HT1080 (cell line): Measurements from ENCODE around the gene KIRREL3. TPM values are rescaled to one million over a fixed set of nuclear protein-coding genes. Genes with fewer than 3 reads are reported as not detected.

ENCODE experiments used
- DNase-seq: peaks from one replicate; pipeline ENCODE4 v3.0.0-alpha.2; 2015; ENCODE audit warnings: low read depth
- total RNA-seq: library from RNA; depleted of rRNA; stranded (reverse); fragments of >200 nt; shearing (Covaris generic); gene quantifications from 2 replicates; pipeline ENCODE4 v1.2.3, GENCODE V29; 2014

The KIRREL3 gene
- total RNA-seq, 1 experiment from 2014 or later: 1.7 TPM

DNA sequence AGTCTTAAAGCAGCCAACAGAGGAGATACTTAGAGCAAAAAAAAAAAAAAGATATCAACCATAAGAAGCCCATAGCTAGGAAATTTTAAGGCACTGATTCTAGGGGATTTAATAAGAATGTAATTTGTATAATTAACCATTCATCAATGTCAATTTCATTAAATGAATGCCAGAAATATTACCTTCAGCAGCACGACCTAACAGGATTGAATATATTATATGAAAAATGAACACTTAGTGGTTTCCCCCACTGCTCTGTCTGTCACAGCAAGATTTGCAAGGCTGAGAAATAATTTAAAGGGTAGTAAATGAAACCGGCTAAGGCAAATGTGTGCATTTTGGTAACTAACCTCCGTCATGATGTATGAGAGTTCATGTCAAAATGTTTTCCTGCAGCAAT, 319.9 kb downstream of the KIRREL3 start:
- no peak for DNase-seq

GRCh38 chr11:126680131-126680530, 320.4 kb downstream of the KIRREL3 start:
- DNase-seq: no peak

DNA sequence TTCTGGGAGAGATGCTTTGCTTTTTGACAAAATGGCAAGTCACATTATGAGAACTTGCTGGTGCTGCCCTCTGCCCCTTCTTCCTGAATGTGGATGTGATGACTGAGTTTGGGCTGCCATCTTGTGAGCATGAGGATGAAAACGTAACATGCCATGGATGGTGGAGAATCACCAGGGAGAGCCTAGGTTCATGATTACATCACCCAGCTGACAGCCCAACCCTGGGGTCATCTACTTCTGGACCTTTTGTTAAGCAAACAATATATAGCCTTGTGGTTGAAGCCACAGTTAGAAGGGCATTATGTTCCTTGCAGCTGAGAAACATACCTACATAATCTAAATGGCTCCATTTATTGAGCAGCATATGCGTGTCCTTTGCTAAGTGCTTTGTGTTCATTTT, 321.5 kb downstream of the KIRREL3 start:
- no peak for DNase-seq

- no peak for DNase-seq
These were observed 324.0 kb downstream of the KIRREL3 start for GRCh38 chr11:126676536-126676935.

GRCh38 chr11:126673319-126673718, 327.3 kb downstream of the KIRREL3 start:
- DNase-seq: no peak

- peak; percentile 22 for DNase-seq
These were observed 331.2 kb downstream of the KIRREL3 start for GRCh38 chr11:126669416-126669815.

- no peak for DNase-seq
These were observed 335.9 kb downstream of the KIRREL3 start for GRCh38 chr11:126664643-126665042.

DNA sequence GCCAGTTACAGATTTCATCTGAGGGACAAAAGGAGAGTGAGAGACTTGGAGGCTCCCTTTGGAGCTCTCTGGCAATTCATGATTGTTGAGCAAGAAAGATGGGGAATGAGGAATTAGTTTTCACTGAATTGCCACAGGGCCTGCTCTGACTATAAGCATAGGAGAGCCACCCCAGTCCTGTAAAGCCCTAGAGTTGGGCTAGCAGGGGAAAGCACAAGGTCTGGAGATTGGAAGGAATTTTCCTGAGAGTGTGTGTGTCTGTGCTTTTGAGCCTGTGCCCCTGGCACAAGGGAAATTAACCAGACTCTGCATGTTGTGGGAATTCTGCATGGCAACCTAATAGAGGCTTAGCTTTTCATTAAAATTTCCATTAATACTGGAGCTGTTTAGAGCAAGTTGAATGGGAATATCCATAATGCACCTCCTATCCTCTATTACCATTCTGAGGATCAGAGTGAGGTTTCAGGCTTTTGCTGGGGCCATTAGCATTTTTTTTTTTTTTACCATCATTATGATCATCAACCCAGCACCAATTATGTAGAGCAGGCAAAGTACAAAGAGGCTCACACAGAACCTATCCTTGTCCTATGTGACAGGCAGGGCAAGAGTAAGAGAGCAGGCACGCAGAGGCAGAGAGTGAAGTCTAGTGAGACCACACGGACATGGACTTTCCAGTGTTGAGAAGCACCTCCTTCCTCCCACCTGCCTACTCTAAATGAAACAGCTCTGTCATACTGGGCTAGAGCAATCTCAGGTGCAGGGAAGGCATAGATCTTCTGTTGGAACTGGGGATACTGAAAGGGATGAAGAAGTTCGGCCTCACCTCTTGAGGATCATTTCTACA, 336.6 kb downstream of the KIRREL3 start:
- no peak for DNase-seq

- DNase-seq: no peak
These were observed 338.4 kb downstream of the KIRREL3 start for GRCh38 chr11:126662035-126662790.

GRCh38 chr11:126660761-126661425, 339.7 kb downstream of the KIRREL3 start:
- DNase-seq: no peak

- DNase-seq: no peak
These were observed 340.2 kb downstream of the KIRREL3 start for GRCh38 chr11:126660321-126660720.

GRCh38 chr11:126658306-126659056, 342.1 kb downstream of the KIRREL3 start:
- DNase-seq: no peak

- DNase-seq: no peak
These were observed 344.8 kb downstream of the KIRREL3 start for GRCh38 chr11:126655807-126656128.

DNA sequence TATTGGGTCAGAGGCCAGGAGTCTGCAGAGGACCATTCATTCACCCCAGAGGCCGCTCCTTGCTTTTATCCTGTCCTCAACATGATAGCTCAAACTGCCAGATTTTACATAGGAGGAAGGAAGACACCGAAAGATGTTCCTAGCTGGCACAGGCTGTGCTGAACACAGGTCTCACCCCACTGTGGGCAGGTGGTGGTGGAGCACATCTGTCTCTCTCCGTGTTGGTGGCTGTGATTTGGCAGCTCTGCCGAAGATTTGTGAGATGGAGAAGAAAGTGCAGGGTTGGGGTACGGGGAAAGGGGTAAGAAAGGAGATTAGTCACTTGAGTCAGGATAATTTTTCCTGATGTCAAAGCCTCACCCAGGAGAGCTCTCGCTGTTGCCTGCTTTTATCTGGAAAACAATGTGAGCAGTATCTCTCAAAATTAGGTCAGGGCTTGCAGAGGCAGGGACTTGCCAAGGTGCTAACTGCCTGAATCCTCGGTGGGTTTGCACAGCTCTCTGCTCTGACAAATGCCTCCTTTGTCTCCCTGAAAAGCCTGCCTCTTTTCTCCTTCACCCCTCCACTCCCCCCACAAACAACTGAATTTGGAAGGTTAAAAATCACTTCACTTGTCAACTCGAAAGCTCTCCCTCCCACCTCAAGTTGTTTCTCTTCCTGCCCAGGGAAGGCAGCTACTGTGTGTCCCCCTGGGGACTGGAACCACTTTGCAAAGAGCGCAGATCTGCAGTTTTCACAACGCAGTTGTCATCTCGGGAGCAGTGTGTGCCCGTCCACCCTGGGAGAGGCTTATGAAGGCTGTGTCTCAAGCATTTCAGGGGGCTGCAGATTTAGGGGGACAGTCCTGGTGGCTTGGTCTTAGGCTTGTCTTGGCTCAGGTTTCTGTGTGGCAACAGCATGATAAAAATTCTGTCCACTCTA, 345.4 kb downstream of the KIRREL3 start:
- DNase-seq: no peak

- DNase-seq: no peak
These were observed 347.5 kb downstream of the KIRREL3 start for GRCh38 chr11:126653040-126653439.

DNA sequence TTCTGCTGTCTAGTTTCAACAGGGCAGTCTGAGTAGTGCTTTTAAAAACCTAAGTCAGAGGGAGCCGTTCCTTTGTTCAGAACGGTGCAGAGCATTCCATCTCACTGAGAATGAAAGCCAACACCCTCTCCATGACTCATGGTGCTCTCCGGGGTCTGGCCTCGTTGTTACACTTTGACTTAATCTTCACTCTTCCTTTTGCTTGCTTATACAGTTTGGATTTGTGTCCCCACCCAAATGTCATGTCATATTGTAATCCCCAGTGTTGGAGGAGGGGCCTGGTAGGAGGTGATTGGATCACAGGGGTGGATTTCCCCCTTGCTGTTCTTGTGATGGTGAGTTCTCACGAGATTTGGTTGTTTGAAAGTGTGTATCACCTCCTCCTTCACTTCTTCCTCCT, 352.8 kb downstream of the KIRREL3 start:
- DNase-seq: peak; percentile 97

DNA sequence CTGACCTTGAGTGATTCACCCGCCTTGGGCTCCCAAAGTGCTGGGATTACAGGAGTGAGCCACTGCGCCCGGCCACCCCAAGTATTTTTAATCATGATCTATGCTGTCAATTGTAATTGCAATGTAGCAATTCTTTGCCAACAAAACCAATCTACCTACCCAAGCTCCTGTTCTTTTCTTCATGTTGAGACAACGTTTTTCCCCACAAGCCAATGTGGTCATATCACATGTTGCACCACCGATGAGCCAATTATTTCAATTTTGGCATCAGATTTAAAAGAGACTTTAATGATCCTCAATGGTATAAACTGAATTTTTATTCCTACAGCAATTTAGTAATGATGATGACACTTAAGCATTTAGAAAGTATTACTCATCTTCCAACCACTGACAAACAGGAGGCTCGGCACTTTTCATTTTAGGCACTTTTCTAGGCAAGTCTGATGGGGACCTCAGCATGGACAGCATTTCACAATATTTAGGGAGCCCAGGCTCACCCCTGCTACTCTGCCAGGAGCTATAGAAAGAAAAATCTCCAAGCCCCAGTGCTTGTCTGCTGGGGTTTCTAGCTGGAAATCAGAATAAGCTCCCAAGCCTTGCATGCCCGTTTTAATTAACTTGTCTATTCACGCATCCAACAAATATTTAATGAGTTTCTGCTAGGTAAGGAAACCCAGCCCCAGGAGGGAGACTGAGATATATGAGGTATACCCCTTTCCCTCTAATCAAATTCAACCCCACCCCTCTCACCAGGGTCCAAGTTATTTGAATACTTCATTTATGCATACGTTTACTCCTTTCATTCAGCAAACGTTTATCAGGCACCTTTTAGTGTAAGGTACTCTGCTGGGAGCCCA, 353.6 kb downstream of the KIRREL3 start:
- peak; percentile 44 for DNase-seq

DNA sequence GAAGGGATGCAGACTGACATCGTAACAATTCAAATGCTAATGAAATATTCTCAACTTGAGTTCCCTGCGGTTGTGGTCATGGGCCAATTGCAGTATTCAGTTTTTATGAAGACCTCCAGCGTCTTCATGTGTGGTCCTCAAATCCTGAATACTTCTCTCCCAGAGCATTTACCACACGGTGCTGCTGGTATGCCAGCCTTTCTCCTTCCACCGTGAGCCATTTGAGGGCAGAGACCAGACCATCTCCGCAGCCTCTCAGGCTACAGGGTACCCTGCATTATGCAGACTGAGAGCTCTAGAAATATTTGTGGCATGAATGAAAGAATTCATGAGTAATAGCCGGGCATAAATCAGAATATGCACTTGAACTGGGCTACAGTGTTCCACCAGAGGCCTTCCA, 355.4 kb downstream of the KIRREL3 start:
- no peak for DNase-seq

GRCh38 chr11:126640186-126640585, 360.4 kb downstream of the KIRREL3 start:
- no peak for DNase-seq
